DOHH2 (cell line): ENCODE data around the gene NMUR1.

Experiments
- H3F3A ChIP-seq: fragments of 200-600 bp; sonication (generic), shearing (Covaris generic); 2 replicates; pipeline ENCODE4 v1.6.0; 2016; ENCODE audit warnings: antibody characterized with exemption, mild to moderate bottlenecking; ENCODE audit not compliant: control insufficient read depth, insufficient read depth
- H3K27ac ChIP-seq: fragments of 200-600 bp; sonication (generic); 2 replicates; pipeline ENCODE4 v1.5.1; 2014; ENCODE audit warnings: low read depth, mild to moderate bottlenecking, low read length, moderate library complexity
- H3K27me3 ChIP-seq: fragments of 200-600 bp; sonication (generic); 2 replicates; pipeline ENCODE4 v1.6.1; 2014; ENCODE audit warnings: mild to moderate bottlenecking, low read length, mixed read lengths; ENCODE audit not compliant: control insufficient read depth
- H3K36me3 ChIP-seq: fragments of 200-600 bp; sonication (generic); 2 replicates; pipeline ENCODE4 v1.6.1; 2014; ENCODE audit warnings: mild to moderate bottlenecking, low read length, moderate library complexity, mixed read lengths; ENCODE audit not compliant: control insufficient read depth
- H3K4me1 ChIP-seq: fragments of 200-600 bp; sonication (generic); 2 replicates; pipeline ENCODE4 v1.6.1; 2014; ENCODE audit warnings: mild to moderate bottlenecking, low read length, mixed read lengths; ENCODE audit not compliant: control insufficient read depth
- H3K4me2 ChIP-seq: fragments of 200-600 bp; sonication (generic); 2 replicates; pipeline ENCODE4 v1.6.0; 2014; ENCODE audit warnings: mild to moderate bottlenecking, low read length, moderate library complexity
- H3K4me3 ChIP-seq: fragments of 200-600 bp; sonication (generic); 2 replicates; pipeline ENCODE4 v1.5.1; 2014; ENCODE audit warnings: mild to moderate bottlenecking, low read length, mixed read lengths
- H3K79me2 ChIP-seq: fragments of 200-600 bp; sonication (generic); 2 replicates; pipeline ENCODE4 v1.6.1; 2014; ENCODE audit warnings: mild to moderate bottlenecking, low read length, mixed read lengths; ENCODE audit not compliant: control insufficient read depth
- H3K9me2 ChIP-seq: fragments of 200-600 bp; sonication (generic); replicated peaks from 2 replicates; pipeline ENCODE4 v1.6.1; 2014; ENCODE audit warnings: mild to moderate bottlenecking, low read length, mixed read lengths; ENCODE audit not compliant: control insufficient read depth
- H3K9me3 ChIP-seq: fragments of 200-600 bp; sonication (generic); 2 replicates; pipeline ENCODE4 v1.6.1; 2014; ENCODE audit warnings: antibody characterized with exemption, low read length, mixed read lengths; ENCODE audit not compliant: control insufficient read depth, insufficient read depth
- H4K20me1 ChIP-seq: fragments of 200-600 bp; sonication (generic); 2 replicates; pipeline ENCODE4 v1.6.0; 2014; ENCODE audit warnings: low read depth, mild to moderate bottlenecking, antibody characterized with exemption, low read length, moderate library complexity; ENCODE audit not compliant: control insufficient read depth, insufficient read depth
- EZH2phosphoT487 ChIP-seq: fragments of 200-600 bp; sonication (generic); IDR thresholded peaks from 2 replicates; pipeline ENCODE4 v1.6.1; 2017; ENCODE audit warnings: borderline replicate concordance, mild to moderate bottlenecking, antibody characterized with exemption, low read length, moderate library complexity, mixed read lengths
- TF ChIP-seq, protein P1 (sequence below): fragments of 200-600 bp; sonication (generic); IDR thresholded peaks from one replicate; pipeline ENCODE4 v1.5.1; 2014; ENCODE audit warnings: antibody characterized with exemption, mild to moderate bottlenecking, low read depth, low read length; ENCODE audit not compliant: poor library complexity, severe bottlenecking

NMUR1 gene

DNA sequence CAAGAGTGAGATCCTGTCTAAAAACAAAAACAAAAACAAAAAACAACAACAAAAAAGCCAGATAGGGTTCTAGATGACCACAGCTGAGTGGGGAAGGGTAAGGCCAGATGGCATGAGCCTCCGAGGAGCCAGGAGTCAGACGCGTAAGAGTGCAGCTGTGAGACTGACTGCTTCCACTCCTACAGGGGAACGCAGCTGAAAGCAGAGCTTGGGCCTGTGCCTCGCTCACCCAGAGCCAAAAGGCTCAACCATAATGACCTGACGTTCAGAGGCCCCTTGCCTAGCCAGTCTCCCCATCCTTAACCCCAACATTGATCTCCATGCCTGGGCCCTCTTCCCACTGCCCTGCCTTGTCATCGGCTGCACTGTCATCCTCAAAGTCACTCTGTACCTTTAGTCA lies 39.4 kb downstream of the NMUR1 start:
- Histone ChIP-seq H3K27ac (no peak overlapping the region), H3K79me2 (no peaks in the 10 kb centered on the region), H3K27me3 (no peaks in the 10 kb centered on the region), H3K9me3 (no peaks in the 10 kb centered on the region), H3K36me3 (no peaks in the 10 kb centered on the region), H3F3A (peaks cover 12% of the 10 kb centered on the region; the same call in 1 of the 2 replicates), H3K4me1 (no peaks in the 10 kb centered on the region), H3K4me2 (no peak overlapping the region), H3K4me3 (no peak overlapping the region), H3K9me2 (no peaks in the 10 kb centered on the region), H4K20me1 (no peaks in the 10 kb centered on the region)
- TF ChIP-seq, protein P1, sequence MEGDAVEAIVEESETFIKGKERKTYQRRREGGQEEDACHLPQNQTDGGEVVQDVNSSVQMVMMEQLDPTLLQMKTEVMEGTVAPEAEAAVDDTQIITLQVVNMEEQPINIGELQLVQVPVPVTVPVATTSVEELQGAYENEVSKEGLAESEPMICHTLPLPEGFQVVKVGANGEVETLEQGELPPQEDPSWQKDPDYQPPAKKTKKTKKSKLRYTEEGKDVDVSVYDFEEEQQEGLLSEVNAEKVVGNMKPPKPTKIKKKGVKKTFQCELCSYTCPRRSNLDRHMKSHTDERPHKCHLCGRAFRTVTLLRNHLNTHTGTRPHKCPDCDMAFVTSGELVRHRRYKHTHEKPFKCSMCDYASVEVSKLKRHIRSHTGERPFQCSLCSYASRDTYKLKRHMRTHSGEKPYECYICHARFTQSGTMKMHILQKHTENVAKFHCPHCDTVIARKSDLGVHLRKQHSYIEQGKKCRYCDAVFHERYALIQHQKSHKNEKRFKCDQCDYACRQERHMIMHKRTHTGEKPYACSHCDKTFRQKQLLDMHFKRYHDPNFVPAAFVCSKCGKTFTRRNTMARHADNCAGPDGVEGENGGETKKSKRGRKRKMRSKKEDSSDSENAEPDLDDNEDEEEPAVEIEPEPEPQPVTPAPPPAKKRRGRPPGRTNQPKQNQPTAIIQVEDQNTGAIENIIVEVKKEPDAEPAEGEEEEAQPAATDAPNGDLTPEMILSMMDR, result no peak
- TF ChIP-seq EZH2phosphoT487, result no peak

DNA sequence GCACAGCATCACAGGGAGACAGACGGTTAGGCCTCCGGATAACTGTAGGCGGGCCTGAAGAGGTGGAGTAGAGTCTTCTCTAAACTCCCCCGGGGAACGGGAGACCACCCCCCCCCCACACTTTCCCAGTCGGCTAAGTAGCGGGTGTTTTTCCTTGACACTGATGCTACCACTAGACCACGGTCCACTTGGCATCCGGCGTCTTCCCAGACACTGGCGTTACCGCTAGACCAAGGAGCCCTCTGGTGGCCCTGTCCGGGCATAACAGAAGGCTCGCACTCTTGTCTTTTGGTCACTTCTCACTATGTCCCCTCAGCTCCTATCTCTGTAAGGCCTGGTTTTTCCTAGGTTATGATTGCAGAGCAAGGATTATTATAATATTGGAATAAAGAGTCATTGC lies 40.3 kb downstream of the NMUR1 start:
- no peaks in the 10 kb centered on the region for H3K79me2 ChIP-seq
- no peak overlapping the region for H3K4me3 ChIP-seq
- H3K36me3 ChIP-seq, result no peaks in the 10 kb centered on the region
- no peaks in the 10 kb centered on the region for H3K27me3 ChIP-seq
- H3K4me2 ChIP-seq, result no peak overlapping the region
- H3K9me3 ChIP-seq, result no peaks in the 10 kb centered on the region
- no peaks in the 10 kb centered on the region for H3K9me2 ChIP-seq
- H3K27ac ChIP-seq, result no peak overlapping the region
- H4K20me1 ChIP-seq, result no peaks in the 10 kb centered on the region
- peaks cover 12% of the 10 kb centered on the region; the same call in 1 of the 2 replicates for H3F3A ChIP-seq
- no peaks in the 10 kb centered on the region for H3K4me1 ChIP-seq
- TF ChIP-seq, protein P1, result peak; percentile 52
- no peak for TF ChIP-seq EZH2phosphoT487

DNA sequence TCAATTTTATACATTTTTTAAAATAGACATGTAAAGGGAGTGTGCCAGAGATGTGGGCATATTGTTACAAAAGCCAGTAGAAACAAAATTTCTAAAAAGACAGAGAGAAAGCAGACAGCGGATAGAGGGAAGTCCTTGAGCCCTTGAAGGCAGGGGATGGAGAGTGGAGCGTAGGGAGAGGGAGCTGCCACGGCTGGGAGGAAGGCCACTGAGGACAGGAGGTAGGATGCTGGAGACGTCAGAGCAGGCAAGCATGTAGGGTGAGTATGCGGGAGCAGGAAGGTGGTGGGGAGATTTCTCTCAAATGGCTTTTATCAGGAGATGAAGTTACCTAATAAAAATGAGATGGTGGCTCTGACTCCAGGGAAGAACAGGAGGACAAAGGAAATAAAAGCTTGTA lies 41.9 kb downstream of the NMUR1 start:
- H3K4me1 ChIP-seq, result peaks cover 11% of the 10 kb centered on the region
- H3F3A ChIP-seq, result 0 out of 2 replicates have a peak, but pooled peaks cover 2% of the 10 kb centered on the region
- no peaks in the 10 kb centered on the region for H3K9me2 ChIP-seq
- no peak overlapping the region for H3K27ac ChIP-seq
- H3K4me2 ChIP-seq, result no peak overlapping the region
- no peaks in the 10 kb centered on the region for H3K9me3 ChIP-seq
- no peaks in the 10 kb centered on the region for H3K27me3 ChIP-seq
- H3K79me2 ChIP-seq, result no peaks in the 10 kb centered on the region
- TF ChIP-seq EZH2phosphoT487, result no peak
- TF ChIP-seq, protein P1, result no peak
- H3K36me3 ChIP-seq, result no peaks in the 10 kb centered on the region
- H3K4me3 ChIP-seq, result no peak overlapping the region
- no peaks in the 10 kb centered on the region for H4K20me1 ChIP-seq
